AG10803 (cell line): ENCODE results near the gene AGR2.

ENCODE experiments used
- DNase-seq: peaks from one replicate; pipeline ENCODE4 v3.0.0; 2010; ENCODE audit warnings: low read depth
- H3K4me3 ChIP-seq: 2 replicates; pipeline ENCODE4 v1.5.1; 2011; ENCODE audit warnings: mild to moderate bottlenecking, low read length, control low read depth
- CTCF ChIP-seq: conservative IDR thresholded peaks from 2 replicates; pipeline ENCODE4 v1.5.1; 2011; ENCODE audit warnings: mild to moderate bottlenecking, low read length, control low read depth, inconsistent platforms

Gene AGR2

GRCh38 chr7:16745645-16746044, 59.2 kb downstream of the AGR2 start:
- no peak for DNase-seq
- TF ChIP-seq CTCF: no peak
- no peak overlapping the region for H3K4me3 ChIP-seq

- TF ChIP-seq CTCF: no peak
Observed at GRCh38 chr7:16744518-16745250, 60.1 kb downstream of the AGR2 start.

GRCh38 chr7:16743236-16743635, 61.6 kb downstream of the AGR2 start:
- no peak overlapping the region for H3K4me3 ChIP-seq
- peak; percentile 29 for DNase-seq
- no peak for TF ChIP-seq CTCF

More at GRCh38 chr7:16744518-16745250, 60.1 kb downstream of the AGR2 start:
- no peak overlapping the region for H3K4me3 ChIP-seq
- no peak for DNase-seq

- no peak for TF ChIP-seq CTCF
Observed at GRCh38 chr7:16742547-16742946, 62.3 kb downstream of the AGR2 start.

More at GRCh38 chr7:16742547-16742946, 62.3 kb downstream of the AGR2 start:
- no peak for DNase-seq
- H3K4me3 ChIP-seq: no peak overlapping the region
